ENCODE results near the gene PCSK6. TPM values are rescaled to one million over a fixed set of nuclear protein-coding genes. Genes with fewer than 3 reads are reported as not detected.

PCSK6 gene
- polyA plus RNA-seq, 2 donors = 5.4 to 6.5 TPM

GRCh38 chr15:101307897-101308603, 181.5 kb downstream of the PCSK6 start:
- Histone ChIP-seq H3K9me3 (ENCODE audit: control insufficient read depth in 2 of 2, insufficient read depth in 1 of 2, low read depth in 1 of 2, low read length in 1 of 2) (no peaks in the 10 kb centered on the region), H3K27ac (ENCODE audit: low read depth in 2 of 2, low read length in 1 of 2) (no peak overlapping the region), H3K36me3 (ENCODE audit: control insufficient read depth in 2 of 2, insufficient read depth in 2 of 2, low read length in 1 of 2) (no peaks in the 10 kb centered on the region), H3K27me3 (ENCODE audit: control insufficient read depth in 1 of 2, insufficient read depth in 2 of 2, low read length in 2 of 2) (no peaks in the 10 kb centered on the region), H3K4me1 (ENCODE audit: control insufficient read depth in 2 of 2, insufficient read depth in 2 of 2, low read length in 1 of 2) (no peaks in the 10 kb centered on the region), H3K4me3 (ENCODE audit: low read depth in 1 of 2, low read length in 2 of 2) (no peak overlapping the region)
- WGBS, 2 donors = 79 to 88% methylated on average over 16 of the region's 16 CpGs

GRCh38 chr15:101307048-101307896, 182.2 kb downstream of the PCSK6 start:
- no peaks in the 10 kb centered on the region for H3K4me1 ChIP-seq (ENCODE audit: control insufficient read depth in 2 of 2, insufficient read depth in 2 of 2, low read length in 1 of 2)
- H3K27ac ChIP-seq (ENCODE audit: low read depth in 2 of 2, low read length in 1 of 2) = no peak overlapping the region
- no peaks in the 10 kb centered on the region for H3K36me3 ChIP-seq (ENCODE audit: control insufficient read depth in 2 of 2, insufficient read depth in 2 of 2, low read length in 1 of 2)
- H3K9me3 ChIP-seq (ENCODE audit: control insufficient read depth in 2 of 2, insufficient read depth in 1 of 2, low read depth in 1 of 2, low read length in 1 of 2) = no peaks in the 10 kb centered on the region
- no peak overlapping the region for H3K4me3 ChIP-seq (ENCODE audit: low read depth in 1 of 2, low read length in 2 of 2)
- H3K27me3 ChIP-seq (ENCODE audit: control insufficient read depth in 1 of 2, insufficient read depth in 2 of 2, low read length in 2 of 2) = no peaks in the 10 kb centered on the region
- WGBS, 2 donors = 68 to 74% methylated on average over 22 to 24 of the region's 24 CpGs

GRCh38 chr15:101306341-101307047, 183.0 kb downstream of the PCSK6 start:
- no peaks in the 10 kb centered on the region for H3K9me3 ChIP-seq (ENCODE audit: control insufficient read depth in 2 of 2, insufficient read depth in 1 of 2, low read depth in 1 of 2, low read length in 1 of 2)
- WGBS, 2 donors = 75 to 80% methylated on average over 10 of the region's 10 CpGs
- H3K27me3 ChIP-seq (ENCODE audit: control insufficient read depth in 1 of 2, insufficient read depth in 2 of 2, low read length in 2 of 2) = no peaks in the 10 kb centered on the region
- no peak overlapping the region for H3K27ac ChIP-seq (ENCODE audit: low read depth in 2 of 2, low read length in 1 of 2)
- no peaks in the 10 kb centered on the region for H3K36me3 ChIP-seq (ENCODE audit: control insufficient read depth in 2 of 2, insufficient read depth in 2 of 2, low read length in 1 of 2)
- no peaks in the 10 kb centered on the region for H3K4me1 ChIP-seq (ENCODE audit: control insufficient read depth in 2 of 2, insufficient read depth in 2 of 2, low read length in 1 of 2)
- H3K4me3 ChIP-seq (ENCODE audit: low read depth in 1 of 2, low read length in 2 of 2) = no peak overlapping the region

- H3K27ac ChIP-seq (ENCODE audit: low read depth in 2 of 2, low read length in 1 of 2) = no peak overlapping the region
- no peaks in the 10 kb centered on the region for H3K36me3 ChIP-seq (ENCODE audit: control insufficient read depth in 2 of 2, insufficient read depth in 2 of 2, low read length in 1 of 2)
- H3K9me3 ChIP-seq (ENCODE audit: control insufficient read depth in 2 of 2, insufficient read depth in 1 of 2, low read depth in 1 of 2, low read length in 1 of 2) = no peaks in the 10 kb centered on the region
- H3K4me3 ChIP-seq (ENCODE audit: low read depth in 1 of 2, low read length in 2 of 2) = no peak overlapping the region
- WGBS, 2 donors = 83 to 90% methylated on average over 8 of the region's 8 CpGs
- no peaks in the 10 kb centered on the region for H3K27me3 ChIP-seq (ENCODE audit: control insufficient read depth in 1 of 2, insufficient read depth in 2 of 2, low read length in 2 of 2)
- H3K4me1 ChIP-seq (ENCODE audit: control insufficient read depth in 2 of 2, insufficient read depth in 2 of 2, low read length in 1 of 2) = no peaks in the 10 kb centered on the region
Measured at GRCh38 chr15:101305820-101306255, 183.7 kb downstream of the PCSK6 start.

GRCh38 chr15:101303408-101303807, 186.1 kb downstream of the PCSK6 start:
- H3K4me3 ChIP-seq (ENCODE audit: low read depth in 1 of 2, low read length in 2 of 2) = no peak overlapping the region
- H3K27ac ChIP-seq (ENCODE audit: low read depth in 2 of 2, low read length in 1 of 2) = no peak overlapping the region
- H3K36me3 ChIP-seq (ENCODE audit: control insufficient read depth in 2 of 2, insufficient read depth in 2 of 2, low read length in 1 of 2) = no peaks in the 10 kb centered on the region
- H3K27me3 ChIP-seq (ENCODE audit: control insufficient read depth in 1 of 2, insufficient read depth in 2 of 2, low read length in 2 of 2) = no peaks in the 10 kb centered on the region
- 71 to 78% methylated on average over 4 of the region's 4 CpGs for WGBS, 2 donors
- no peaks in the 10 kb centered on the region for H3K4me1 ChIP-seq (ENCODE audit: control insufficient read depth in 2 of 2, insufficient read depth in 2 of 2, low read length in 1 of 2)
- H3K9me3 ChIP-seq (ENCODE audit: control insufficient read depth in 2 of 2, insufficient read depth in 1 of 2, low read depth in 1 of 2, low read length in 1 of 2) = no peaks in the 10 kb centered on the region

GRCh38 chr15:101296418-101297405, 192.8 kb downstream of the PCSK6 start:
- Histone ChIP-seq H3K4me1 (ENCODE audit: control insufficient read depth in 2 of 2, insufficient read depth in 2 of 2, low read length in 1 of 2) (peaks cover 0 to 2% of the 10 kb centered on the region in 2 donors), H3K36me3 (ENCODE audit: control insufficient read depth in 2 of 2, insufficient read depth in 2 of 2, low read length in 1 of 2) (no peaks in the 10 kb centered on the region), H3K9me3 (ENCODE audit: control insufficient read depth in 2 of 2, insufficient read depth in 1 of 2, low read depth in 1 of 2, low read length in 1 of 2) (no peaks in the 10 kb centered on the region), H3K27ac (ENCODE audit: low read depth in 2 of 2, low read length in 1 of 2) (no peak overlapping the region), H3K4me3 (ENCODE audit: low read depth in 1 of 2, low read length in 2 of 2) (no peak overlapping the region), H3K27me3 (ENCODE audit: control insufficient read depth in 1 of 2, insufficient read depth in 2 of 2, low read length in 2 of 2) (no peaks in the 10 kb centered on the region)
- WGBS, 2 donors = 72 to 80% methylated on average over 9 of the region's 9 CpGs

GRCh38 chr15:101295607-101296161, 193.8 kb downstream of the PCSK6 start:
- Histone ChIP-seq H3K4me1 (ENCODE audit: control insufficient read depth in 2 of 2, insufficient read depth in 2 of 2, low read length in 1 of 2) (peaks cover 0 to 2% of the 10 kb centered on the region in 2 donors), H3K36me3 (ENCODE audit: control insufficient read depth in 2 of 2, insufficient read depth in 2 of 2, low read length in 1 of 2) (no peaks in the 10 kb centered on the region), H3K4me3 (ENCODE audit: low read depth in 1 of 2, low read length in 2 of 2) (peak overlapping the region; percentile 65 to 94), H3K27ac (ENCODE audit: low read depth in 2 of 2, low read length in 1 of 2) (peak overlapping the region; percentile 84 to 97), H3K9me3 (ENCODE audit: control insufficient read depth in 2 of 2, insufficient read depth in 1 of 2, low read depth in 1 of 2, low read length in 1 of 2) (no peaks in the 10 kb centered on the region), H3K27me3 (ENCODE audit: control insufficient read depth in 1 of 2, insufficient read depth in 2 of 2, low read length in 2 of 2) (no peaks in the 10 kb centered on the region)
- 2% methylated on average over 20 of the region's 20 CpGs for WGBS, 2 donors

GRCh38 chr15:101294731-101295606, 194.5 kb downstream of the PCSK6 start, which contains the start of gene SNRPA1:
TSS of gene SNRPA1 (minus strand) at chr15:101295248. CDS start at chr15:101295178, 70 bp downstream.
- H3K27me3 ChIP-seq (ENCODE audit: control insufficient read depth in 1 of 2, insufficient read depth in 2 of 2, low read length in 2 of 2) = no peaks in the 10 kb centered on the region
- H3K27ac ChIP-seq (ENCODE audit: low read depth in 2 of 2, low read length in 1 of 2) = peak within 1 kb of the TSS; percentile 84 to 97
- WGBS, 2 donors = 0 to 1% methylated on average over 86 to 87 of the region's 87 CpGs
- H3K4me1 ChIP-seq (ENCODE audit: control insufficient read depth in 2 of 2, insufficient read depth in 2 of 2, low read length in 1 of 2) = peaks cover 0 to 2% of the 10 kb centered on the region in 2 donors
- no peaks in the 10 kb centered on the region for H3K36me3 ChIP-seq (ENCODE audit: control insufficient read depth in 2 of 2, insufficient read depth in 2 of 2, low read length in 1 of 2)
- H3K4me3 ChIP-seq (ENCODE audit: low read depth in 1 of 2, low read length in 2 of 2) = peak within 1 kb of the TSS; percentile 65 to 94
- H3K9me3 ChIP-seq (ENCODE audit: control insufficient read depth in 2 of 2, insufficient read depth in 1 of 2, low read depth in 1 of 2, low read length in 1 of 2) = no peaks in the 10 kb centered on the region

Data from esophagus (tissue), 2 donors.